COLO829 (cell line): ENCODE results near the gene RNF167.

ENCODE experiments used
- DNase-seq: peaks from one replicate; pipeline ENCODE4 v3.0.0; 2012; ENCODE audit warnings: low spot score

RNF167 gene

GRCh38 chr17:4953451-4953961, 13.4 kb downstream of the RNF167 start:
- no peak for DNase-seq

- no peak for DNase-seq
These were observed 15.0 kb downstream of the RNF167 start for GRCh38 chr17:4955091-4955490.

GRCh38 chr17:4956493-4957061, 16.5 kb downstream of the RNF167 start:
- DNase-seq = no peak

- no peak for DNase-seq
These were observed 18.0 kb downstream of the RNF167 start for GRCh38 chr17:4958102-4958501.

GRCh38 chr17:4959261-4959965, 19.3 kb downstream of the RNF167 start:
- no peak for DNase-seq

- DNase-seq = no peak
These were observed 20.3 kb downstream of the RNF167 start for GRCh38 chr17:4960279-4960922.

- no peak for DNase-seq
These were observed 25.4 kb downstream of the RNF167 start for GRCh38 chr17:4965311-4965986.

- DNase-seq = peak; percentile 99
These were observed 26.9 kb downstream of the RNF167 start for GRCh38 chr17:4966844-4967538.

GRCh38 chr17:4967539-4968485, 27.7 kb downstream of the RNF167 start, which contains the start of gene SPAG7:
TSS of gene SPAG7 (minus strand) at chr17:4967817. CDS start at chr17:4967804, 13 bp downstream.
- DNase-seq = peak; percentile 97

GRCh38 chr17:4968486-4969046, 28.5 kb downstream of the RNF167 start:
- DNase-seq = no peak

GRCh38 chr17:4969047-4969550, 29.0 kb downstream of the RNF167 start:
- DNase-seq = no peak

GRCh38 chr17:4969551-4970173, 29.6 kb downstream of the RNF167 start:
- DNase-seq = no peak

- no peak for DNase-seq
These were observed 30.2 kb downstream of the RNF167 start for GRCh38 chr17:4970273-4970672.

GRCh38 chr17:4971826-4972225, 31.8 kb downstream of the RNF167 start:
- DNase-seq = no peak

GRCh38 chr17:4972322-4972721, 32.3 kb downstream of the RNF167 start:
- no peak for DNase-seq

GRCh38 chr17:4972752-4973151, 32.7 kb downstream of the RNF167 start:
- DNase-seq = no peak

GRCh38 chr17:4973256-4974114, 33.4 kb downstream of the RNF167 start:
- DNase-seq = no peak

- DNase-seq = no peak
These were observed 34.1 kb downstream of the RNF167 start for GRCh38 chr17:4974115-4974670.
